ES-I3 (cell line): ENCODE results near the gene SPATA31D3.
"Not testable (repeated sequence)": the region's sequence is repeated elsewhere in the genome, so short reads cannot be mapped to it uniquely, and the experiment has no call there.

Experiments
- H3K36me3 ChIP-seq: 2 replicates; pipeline ENCODE4 v1.6.1; 2013; ENCODE audit warnings: mild to moderate bottlenecking, low read length, control low read depth, moderate library complexity; ENCODE audit not compliant: insufficient read depth
- H3K4me1 ChIP-seq: 2 replicates; pipeline ENCODE4 v1.6.1; 2013; ENCODE audit warnings: mild to moderate bottlenecking, control low read depth, low read length; ENCODE audit not compliant: insufficient read depth
- H3K9ac ChIP-seq: 2 replicates; pipeline ENCODE4 v1.6.1; 2013; ENCODE audit warnings: low read depth, mild to moderate bottlenecking, low read length, moderate library complexity
- H3K9me3 ChIP-seq: 2 replicates; pipeline ENCODE4 v1.6.1; 2013; ENCODE audit warnings: mild to moderate bottlenecking, low read length, moderate library complexity; ENCODE audit not compliant: control insufficient read depth, insufficient read depth

Gene SPATA31D3

DNA sequence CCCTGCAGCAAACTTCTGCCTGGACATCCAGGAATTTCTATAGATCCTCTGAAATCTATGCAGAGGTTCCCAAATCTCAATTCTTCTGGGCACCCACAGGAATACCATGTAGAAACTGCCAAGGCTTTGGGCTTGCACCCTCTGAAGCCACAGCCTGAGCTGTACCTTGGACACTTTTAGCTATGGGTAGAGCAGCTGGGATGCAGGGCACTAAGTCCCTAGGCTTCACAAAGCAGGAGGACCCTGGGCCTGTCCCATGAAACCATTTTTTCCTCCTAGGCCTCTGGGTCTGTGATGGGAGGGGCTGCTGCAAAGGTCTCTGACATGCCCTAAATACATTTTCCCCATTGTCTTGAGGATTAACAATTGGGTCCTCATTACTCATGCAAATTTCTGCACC, 12.3 kb downstream of the SPATA31D3 start:
- Histone ChIP-seq H3K36me3 (no peaks in the 10 kb centered on the region), H3K9me3 (peaks cover 12% of the 10 kb centered on the region), H3K4me1 (no peaks in the 10 kb centered on the region), H3K9ac (no peak overlapping the region)

DNA sequence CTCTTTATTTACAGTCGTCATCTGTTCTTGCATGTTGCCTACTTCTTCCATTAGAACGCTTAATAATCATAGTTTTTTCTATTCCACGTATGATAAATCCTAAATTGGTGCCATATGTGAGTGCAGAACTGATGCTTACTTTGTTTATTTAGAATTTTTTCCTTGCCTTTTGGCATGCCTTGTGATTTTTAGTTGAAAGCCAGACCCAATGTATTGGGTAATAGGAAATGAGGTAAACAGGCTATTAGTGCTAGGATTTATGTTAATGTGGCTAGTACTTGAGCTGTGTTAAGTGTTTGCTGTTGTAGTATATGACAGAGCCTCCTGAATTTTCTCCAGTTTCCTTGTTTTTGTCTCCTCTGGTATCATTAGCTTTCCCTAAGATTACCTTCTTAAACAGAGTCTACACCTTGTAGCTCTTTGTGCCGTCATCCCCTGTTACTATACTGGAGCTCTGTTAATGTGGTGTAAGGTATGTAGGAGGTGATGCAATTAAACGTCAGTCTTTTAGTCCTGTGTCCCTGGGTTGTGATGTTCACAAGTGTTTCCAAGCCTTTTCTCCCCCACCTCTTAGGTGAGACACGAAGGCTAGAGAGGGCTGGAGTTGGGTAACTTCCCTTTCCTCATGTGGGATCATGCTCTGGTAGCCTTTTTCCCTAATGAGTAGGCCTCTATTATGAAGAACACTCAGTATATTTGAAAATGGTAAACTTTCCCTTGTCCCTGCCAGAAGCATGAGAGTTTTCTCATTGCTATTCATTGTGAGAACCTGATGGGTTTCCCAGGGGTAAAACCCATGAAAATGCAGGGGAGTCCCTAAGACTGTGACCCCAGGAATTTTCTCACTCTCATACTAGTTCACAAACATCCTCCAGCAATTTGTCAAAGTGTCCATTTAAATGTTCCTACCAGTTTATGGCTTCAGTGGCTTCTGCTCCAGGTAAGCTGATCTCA, 21.2 kb downstream of the SPATA31D3 start:
- no peaks in the 10 kb centered on the region for H3K36me3 ChIP-seq
- H3K9me3 ChIP-seq: peaks cover 2% of the 10 kb centered on the region; the same call in 1 of the 2 replicates
- H3K9ac ChIP-seq: no peak overlapping the region
- no peaks in the 10 kb centered on the region for H3K4me1 ChIP-seq

DNA sequence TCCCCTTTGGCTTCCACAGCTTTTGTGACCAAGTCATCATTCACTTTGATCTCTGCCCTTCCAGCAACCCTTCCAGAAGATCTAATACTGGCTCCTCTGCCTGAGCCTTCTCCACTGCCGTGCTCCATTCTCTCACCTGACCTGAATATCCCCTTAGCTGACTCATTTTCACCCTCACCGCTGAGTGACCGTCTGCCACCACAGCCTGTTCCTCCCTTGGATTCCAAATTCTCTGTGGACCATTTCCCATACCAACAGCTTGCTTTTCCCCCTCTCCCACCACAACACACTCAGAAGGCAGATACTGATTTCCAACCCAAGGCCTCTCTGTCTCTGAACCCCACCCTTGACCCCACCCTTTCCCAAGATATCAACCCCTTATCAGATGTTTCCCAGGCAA, 24.7 kb downstream of the SPATA31D3 start:
- H3K9ac ChIP-seq: no peak overlapping the region
- H3K4me1 ChIP-seq: no peaks in the 10 kb centered on the region
- peaks cover 2% of the 10 kb centered on the region; the same call in 1 of the 2 replicates for H3K9me3 ChIP-seq
- no peaks in the 10 kb centered on the region for H3K36me3 ChIP-seq

DNA sequence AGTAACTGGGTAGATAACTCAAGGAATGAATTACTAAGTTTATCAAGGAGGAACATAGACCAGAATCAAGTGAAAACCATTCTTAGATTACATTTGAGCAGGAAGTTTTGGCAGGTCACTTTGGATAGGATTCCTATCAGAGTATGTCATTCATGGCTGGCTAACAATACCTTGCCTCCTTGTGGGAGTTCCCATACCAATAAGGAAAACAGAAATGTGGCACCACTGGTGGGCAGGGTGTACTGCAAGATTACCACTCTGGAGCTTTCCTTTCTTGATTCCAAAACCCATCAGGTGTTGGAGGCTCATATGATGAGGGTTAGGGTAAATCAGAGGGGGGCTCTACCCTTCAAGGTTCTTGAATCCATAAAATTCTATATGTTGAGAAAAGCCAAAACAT, 26.7 kb downstream of the SPATA31D3 start:
- Histone ChIP-seq H3K9ac (no peak overlapping the region), H3K9me3 (peaks cover 2% of the 10 kb centered on the region; the same call in 1 of the 2 replicates), H3K36me3 (no peaks in the 10 kb centered on the region), H3K4me1 (no peaks in the 10 kb centered on the region)

DNA sequence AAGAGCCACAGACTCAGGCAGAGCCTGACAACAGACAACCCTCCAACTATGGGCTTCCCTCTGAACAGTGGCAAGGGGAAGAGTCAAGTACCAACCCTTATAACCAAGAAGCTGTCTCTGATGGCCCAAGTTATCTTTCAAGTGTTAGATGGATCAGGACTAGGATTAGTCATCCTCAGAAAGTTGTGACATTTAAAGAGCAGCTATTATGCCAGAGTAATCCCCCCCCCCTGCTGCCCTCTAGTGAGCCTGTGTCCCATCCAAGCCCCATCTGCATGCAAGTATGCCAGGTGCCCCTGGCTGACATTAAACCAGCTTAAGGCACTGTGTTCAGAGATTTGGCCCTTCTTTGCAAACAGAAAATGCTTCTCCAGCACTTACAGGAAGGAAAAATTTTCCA, 28.4 kb downstream of the SPATA31D3 start:
- H3K4me1 ChIP-seq: no peaks in the 10 kb centered on the region
- H3K36me3 ChIP-seq: no peaks in the 10 kb centered on the region
- no peak overlapping the region for H3K9ac ChIP-seq
- no peaks in the 10 kb centered on the region for H3K9me3 ChIP-seq

DNA sequence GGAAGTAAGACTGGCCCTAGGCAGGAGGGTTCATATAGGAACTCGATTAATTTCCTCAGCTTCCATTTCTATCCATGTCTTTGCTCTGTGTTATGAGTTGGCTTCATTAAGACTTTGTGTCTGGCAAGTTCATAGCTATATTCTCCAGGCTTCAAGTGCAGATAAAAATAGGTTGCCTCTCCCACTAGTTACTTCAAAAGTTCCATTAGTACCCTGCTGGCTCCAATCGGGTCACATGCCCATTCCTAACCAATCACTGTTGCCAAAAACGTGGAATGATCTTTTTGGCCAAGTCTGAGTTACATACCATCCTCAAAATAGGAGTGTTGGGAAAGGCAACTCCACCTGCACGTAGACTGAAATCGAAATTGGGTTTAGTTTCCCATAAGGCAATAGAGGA, 31.5 kb downstream of the SPATA31D3 start:
- Histone ChIP-seq H3K36me3 (no peaks in the 10 kb centered on the region), H3K9ac (no peak overlapping the region), H3K9me3 (no peaks in the 10 kb centered on the region), H3K4me1 (no peaks in the 10 kb centered on the region)

DNA sequence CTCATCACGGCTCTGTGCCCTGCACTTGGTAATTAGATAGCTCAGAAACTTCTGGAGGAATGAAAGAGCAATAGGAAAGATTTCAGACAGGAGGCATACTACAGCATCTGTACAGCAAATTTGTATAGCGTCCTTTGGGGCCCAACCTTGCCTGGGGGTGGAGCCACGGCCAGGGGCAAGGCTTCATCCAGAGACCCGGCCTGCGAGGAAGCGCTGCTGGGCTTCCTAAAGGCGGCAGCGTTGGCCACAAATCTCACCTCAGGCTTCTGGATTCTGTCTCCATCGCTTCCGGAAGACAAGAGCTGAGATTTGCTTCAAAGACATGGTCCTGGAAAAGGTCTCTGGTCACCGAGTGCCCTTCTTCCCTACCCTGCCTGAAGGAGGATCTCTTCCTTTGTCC, 33.1 kb downstream of the SPATA31D3 start:
- Histone ChIP-seq H3K4me1 (no peaks in the 10 kb centered on the region), H3K36me3 (no peaks in the 10 kb centered on the region), H3K9ac (no peak overlapping the region), H3K9me3 (no peaks in the 10 kb centered on the region)

DNA sequence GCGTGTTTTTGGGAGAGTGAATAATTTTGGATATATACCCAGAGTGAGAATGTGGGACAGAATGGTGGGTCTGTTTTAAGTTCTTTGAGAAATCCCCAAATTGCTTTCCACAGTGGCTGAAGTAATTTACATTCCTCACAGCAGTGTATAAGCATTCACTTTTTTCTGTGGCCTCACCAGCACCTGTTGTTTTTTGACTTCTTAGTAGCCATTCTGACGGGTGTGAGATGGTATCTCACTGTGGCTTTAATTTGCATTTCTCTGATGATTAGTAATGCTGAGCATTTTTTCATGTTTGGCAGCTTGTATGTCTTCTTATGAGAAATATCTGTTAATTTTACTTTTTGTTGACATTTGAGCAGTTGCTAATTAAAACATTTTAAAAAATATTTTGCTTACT, 35.9 kb downstream of the SPATA31D3 start:
- H3K9ac ChIP-seq: no peak overlapping the region
- H3K9me3 ChIP-seq: no peaks in the 10 kb centered on the region
- H3K4me1 ChIP-seq: no peaks in the 10 kb centered on the region
- no peaks in the 10 kb centered on the region for H3K36me3 ChIP-seq

DNA sequence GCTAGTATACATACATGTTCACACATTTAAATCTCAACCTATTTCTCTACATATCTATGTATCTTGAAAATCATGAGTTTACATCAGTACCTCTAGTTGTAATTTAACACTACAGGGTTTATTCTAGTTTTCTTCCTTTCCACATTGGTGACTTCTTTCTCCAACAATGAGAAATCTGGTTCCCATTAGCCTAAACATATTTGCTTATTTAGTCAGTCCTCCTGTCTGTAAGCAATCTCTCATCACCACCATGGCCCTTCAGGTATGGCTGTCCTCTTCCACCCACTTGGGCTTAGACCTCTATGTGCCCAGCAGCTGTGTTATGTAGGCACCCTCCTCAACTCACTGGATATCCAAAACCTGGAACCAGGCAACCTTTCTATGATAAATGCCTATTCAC, 37.3 kb downstream of the SPATA31D3 start:
- Histone ChIP-seq H3K9ac (no peak overlapping the region), H3K4me1 (0 out of 2 replicates have a peak, but pooled peaks cover 5% of the 10 kb centered on the region), H3K9me3 (no peaks in the 10 kb centered on the region), H3K36me3 (no peaks in the 10 kb centered on the region)

DNA sequence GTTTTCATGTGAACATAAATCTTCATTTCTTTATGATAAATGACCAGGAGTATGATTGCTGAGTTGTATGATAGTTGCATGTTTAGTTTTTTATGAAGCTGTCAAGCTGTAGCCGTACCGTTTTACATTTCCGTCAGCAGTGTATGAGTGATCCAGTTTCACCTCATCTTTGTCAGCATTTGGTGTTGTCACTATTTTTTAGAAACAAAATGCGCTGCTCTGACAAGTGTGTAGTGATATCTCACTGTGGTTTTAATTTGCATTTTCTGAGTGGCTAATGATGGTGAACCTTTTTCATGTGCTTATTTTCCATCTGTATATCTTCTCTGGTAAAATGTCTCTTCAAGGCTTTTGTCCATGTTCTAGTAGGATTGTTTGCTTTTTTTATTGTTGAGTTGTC, 38.6 kb downstream of the SPATA31D3 start:
- no peaks in the 10 kb centered on the region for H3K9me3 ChIP-seq
- 0 out of 2 replicates have a peak, but pooled peaks cover 5% of the 10 kb centered on the region for H3K4me1 ChIP-seq

DNA sequence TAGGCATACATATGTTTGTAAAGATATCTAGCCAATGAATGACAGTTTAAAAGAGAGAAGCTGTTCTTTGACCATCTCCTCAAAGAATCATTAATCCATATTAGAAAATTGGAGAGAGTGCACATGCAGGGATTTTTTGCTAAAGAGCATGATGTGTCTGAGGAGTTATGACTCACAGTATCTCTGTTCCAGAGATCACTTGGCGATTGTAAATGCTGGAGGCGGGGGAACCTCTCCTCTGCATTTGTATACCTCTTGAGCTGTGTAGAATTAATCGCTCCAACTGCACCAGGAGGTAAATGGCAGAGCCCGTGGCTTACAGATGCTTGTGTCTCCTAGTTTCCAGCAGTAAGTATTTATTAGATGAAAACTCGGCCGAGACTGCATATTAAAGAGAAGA, 41.6 kb downstream of the SPATA31D3 start:
- H3K4me1 ChIP-seq: 0 out of 2 replicates have a peak, but pooled peaks cover 5% of the 10 kb centered on the region
- no peaks in the 10 kb centered on the region for H3K9me3 ChIP-seq
- no peak overlapping the region for H3K9ac ChIP-seq
- H3K36me3 ChIP-seq: no peaks in the 10 kb centered on the region

More for the DNA sequence above, 38.6 kb downstream of the SPATA31D3 start:
- H3K36me3 ChIP-seq: no peaks in the 10 kb centered on the region
- H3K9ac ChIP-seq: no peak overlapping the region

DNA sequence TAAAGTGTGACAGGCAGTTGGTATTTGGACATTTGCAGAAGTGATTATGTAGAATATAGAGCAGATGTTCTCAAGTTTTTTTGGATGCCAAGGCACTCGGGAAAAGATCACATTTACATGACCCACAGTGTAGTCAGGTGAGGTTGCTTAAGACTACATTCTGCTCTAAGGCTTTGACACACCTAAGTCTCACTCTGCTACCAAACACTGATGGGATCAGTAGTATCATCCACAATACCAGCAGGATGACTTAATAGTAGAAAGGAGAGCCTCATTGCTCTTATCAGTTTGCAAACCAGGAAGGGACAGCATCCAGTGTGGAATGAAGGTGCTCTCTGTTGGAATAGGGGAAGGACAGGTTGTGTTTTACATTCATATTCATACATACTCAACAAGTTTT, 42.8 kb downstream of the SPATA31D3 start:
- Histone ChIP-seq H3K9me3 (no peaks in the 10 kb centered on the region), H3K36me3 (no peaks in the 10 kb centered on the region), H3K9ac (no peak overlapping the region), H3K4me1 (0 out of 2 replicates have a peak, but pooled peaks cover 5% of the 10 kb centered on the region)

DNA sequence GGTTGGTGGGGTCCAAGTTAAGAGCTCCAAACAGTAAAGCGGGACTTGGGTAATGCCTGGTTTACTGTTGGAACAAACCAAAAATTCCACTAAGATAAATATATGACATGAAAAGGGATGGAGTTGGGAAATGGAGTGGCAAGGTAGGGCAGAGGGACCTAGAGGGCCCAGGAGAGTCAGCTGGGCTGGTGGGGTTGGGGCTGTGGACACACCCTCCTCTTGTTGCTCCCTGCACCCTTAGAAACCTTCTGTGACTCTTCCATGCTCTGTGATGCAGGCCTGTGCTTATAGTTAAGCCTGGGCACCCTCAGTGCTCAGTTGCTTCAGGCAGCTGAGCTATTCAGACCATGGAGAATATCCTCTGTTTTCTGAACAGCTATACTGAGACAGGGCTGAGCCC, 45.2 kb downstream of the SPATA31D3 start, which contains the start of gene SPATA31D1:
Gene SPATA31D1, plus strand, starts transcription at position 301 of the 400 bp plus-strand sequence. Its CDS starts 47 bp downstream, at position 348.
- not testable (repeated sequence) for H3K36me3 ChIP-seq, H3K4me1 ChIP-seq, H3K9me3 ChIP-seq, H3K9ac ChIP-seq

DNA sequence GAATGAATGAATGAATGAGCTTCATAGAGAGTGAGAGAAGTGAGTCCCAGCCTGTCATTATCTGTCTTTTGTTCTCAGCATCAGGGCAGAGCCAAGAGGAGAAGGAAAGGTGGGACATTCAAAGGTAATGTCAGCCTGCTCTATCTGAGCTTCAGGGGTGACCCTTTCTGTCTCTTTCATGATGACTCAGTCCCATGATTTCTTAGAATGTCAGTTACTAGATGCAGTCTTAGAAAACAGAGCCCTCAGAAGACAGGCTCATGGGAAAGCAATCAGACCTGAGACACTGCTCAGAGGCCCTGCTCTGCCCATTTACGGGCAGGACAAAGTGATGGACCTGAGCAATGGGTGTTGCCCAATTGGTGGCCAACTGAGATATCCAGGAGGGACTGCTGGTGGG, 46.4 kb downstream of the SPATA31D3 start:
- Histone ChIP-seq H3K9me3 (no peaks in the 10 kb centered on the region), H3K4me1 (0 out of 2 replicates have a peak, but pooled peaks cover 5% of the 10 kb centered on the region)

DNA sequence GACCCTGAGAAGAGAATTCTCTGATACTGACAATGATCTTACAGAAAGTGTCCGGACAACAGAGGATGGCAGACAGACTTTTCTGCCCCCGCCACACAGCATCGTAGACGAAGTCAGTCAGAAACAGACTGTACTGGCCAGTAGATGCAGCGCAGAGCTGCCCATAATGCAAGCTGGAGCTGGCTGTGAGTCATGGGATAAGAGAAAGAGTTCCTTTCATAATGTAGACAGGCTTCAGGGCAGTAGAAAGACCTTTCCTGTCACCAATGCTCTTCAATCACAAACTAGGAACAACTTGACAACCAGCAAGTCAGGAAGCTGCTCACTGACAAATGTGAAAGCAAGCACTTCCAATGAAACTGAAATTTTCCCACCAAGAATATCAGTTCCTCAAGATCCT, 50.4 kb downstream of the SPATA31D3 start:
- Histone ChIP-seq H3K9ac (no peak overlapping the region), H3K9me3 (no peaks in the 10 kb centered on the region), H3K4me1 (no peaks in the 10 kb centered on the region), H3K36me3 (no peaks in the 10 kb centered on the region)

More for the DNA sequence above, 46.4 kb downstream of the SPATA31D3 start:
- no peaks in the 10 kb centered on the region for H3K36me3 ChIP-seq
- H3K9ac ChIP-seq: no peak overlapping the region
